Inflammatory macrophage treated with lipopolysaccharide for 4 hours (primary cell): Measurements from ENCODE around the gene TMEM38A.
"Not testable (repeated sequence)": the region's sequence is repeated elsewhere in the genome, so short reads cannot be mapped to it uniquely, and the experiment has no call there.

Source experiments
- DNase-seq: peaks from one replicate; pipeline ENCODE4 v3.0.0-alpha.2; 2020

Gene TMEM38A

DNA sequence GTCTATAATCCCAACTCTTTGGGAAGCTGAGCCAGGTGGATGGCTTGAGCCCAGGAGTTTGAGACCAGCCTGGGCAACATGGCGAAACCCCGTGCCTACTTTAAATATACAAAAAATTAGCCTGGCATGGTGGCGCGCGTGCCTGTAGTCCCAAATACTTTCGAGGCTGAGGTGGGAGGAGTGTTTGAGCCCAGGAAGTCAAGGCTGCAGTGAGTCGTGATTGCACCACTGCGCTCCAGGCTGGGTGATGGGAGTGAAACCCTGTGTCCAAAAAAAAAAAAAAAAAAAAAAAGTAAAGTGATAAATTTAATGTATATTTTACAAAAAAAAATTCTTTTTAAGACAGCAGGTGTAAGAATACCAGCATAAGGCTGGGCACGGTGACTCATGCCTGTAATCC is 17.6 kb downstream of the TMEM38A start:
- no peak for DNase-seq

GRCh38 chr19:16679811-16680210 is 18.9 kb downstream of the TMEM38A start:
- no peak for DNase-seq

DNA sequence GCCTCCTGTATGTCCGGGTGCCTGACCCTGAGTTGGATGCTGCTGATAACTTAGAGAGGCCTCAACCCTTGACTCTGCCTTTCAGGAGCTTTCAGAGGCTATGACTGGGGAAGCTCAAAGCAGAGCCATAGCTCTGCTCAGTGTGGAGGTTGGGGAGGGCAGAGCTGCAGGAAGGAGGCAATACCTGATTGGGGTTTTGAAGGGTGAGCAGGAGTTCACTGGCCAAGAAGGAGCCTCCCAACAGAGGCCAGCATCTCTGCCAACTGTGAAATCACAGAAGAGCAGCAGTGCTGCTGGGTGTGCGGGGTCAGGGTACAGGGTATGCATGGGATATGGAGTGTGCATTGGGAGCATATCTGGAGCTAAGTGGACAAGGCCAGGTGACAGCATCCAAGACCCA is 21.6 kb downstream of the TMEM38A start:
- no peak for DNase-seq

DNA sequence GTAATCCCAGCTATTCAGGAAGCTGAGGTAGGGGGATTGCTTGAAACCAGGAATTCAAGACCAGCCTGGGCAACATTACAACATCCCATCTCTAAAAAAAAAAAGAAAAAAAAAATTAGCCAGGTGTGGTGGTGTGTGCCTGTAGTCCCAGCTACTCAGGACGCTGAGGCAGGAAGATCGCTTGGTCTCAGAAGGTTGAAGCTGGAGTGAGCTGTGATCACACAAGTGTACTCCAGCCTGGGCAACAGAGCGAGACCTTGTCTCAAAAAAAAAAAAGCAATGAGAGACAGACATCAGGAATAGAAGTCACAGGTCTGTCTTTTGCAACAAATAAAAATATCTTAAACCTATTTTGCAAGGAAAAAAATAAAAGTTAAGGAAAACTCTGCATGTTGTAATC is 23.3 kb downstream of the TMEM38A start:
- no peak for DNase-seq

DNA sequence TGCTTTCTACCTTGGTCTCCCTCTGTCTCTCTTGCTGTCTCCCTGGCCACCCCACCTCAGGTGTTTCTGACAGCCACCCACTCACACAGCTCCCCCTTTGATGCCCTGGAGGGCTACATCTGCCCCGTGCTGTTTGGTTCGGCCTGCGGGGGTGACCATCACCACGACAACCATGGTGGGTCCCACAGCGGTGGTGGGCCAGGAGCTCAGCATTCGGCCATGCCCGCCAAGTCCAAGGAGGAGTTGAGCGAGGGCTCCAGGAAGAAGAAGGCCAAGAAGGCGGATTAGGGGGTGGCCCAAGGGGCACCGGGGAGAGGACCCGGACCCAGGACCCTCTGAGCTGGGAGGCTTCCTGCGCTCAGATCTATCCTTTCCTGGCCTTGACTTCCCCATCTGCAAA is 27.1 kb downstream of the TMEM38A start:
- no peak for DNase-seq

DNA sequence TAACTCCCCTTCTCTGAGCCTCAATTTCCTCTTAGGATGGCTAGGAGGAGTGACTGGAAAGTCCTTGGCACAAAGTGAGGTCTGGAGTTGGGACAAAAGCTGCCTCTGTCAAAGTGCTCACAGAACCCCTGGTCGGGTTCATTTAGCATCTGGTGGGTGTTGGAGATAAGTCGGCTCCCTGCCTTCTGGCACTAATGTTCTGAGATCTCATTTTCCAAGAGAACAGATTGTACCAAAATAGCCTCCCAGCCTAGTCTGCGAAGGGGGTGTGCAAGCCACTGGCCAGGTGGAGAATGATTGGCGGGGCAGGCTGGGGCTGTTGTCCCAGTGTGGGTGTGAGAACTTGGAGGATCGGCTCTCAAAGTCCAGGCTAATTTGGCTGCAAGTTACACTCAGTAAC is 38.0 kb downstream of the TMEM38A start:
- DNase-seq, result no peak

DNA sequence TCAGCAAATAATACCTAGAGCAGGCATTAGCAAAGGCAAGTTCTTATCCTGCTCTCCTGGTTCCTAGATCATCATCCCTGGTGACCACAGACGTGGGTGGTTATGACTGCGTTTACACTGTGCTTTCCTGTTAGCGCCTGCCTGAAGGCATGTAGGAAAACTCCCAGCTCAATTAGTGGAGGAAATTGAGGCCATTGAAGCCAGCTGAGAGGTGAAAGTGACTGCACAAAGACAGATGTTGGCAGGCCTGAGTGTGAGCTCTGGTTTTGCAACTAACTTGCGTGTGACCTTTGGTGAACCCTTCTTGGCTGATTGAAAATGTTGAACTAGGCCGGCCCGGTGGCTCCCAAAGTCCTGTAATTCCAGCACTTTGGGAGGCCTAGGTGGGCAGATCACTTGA is 41.2 kb downstream of the TMEM38A start:
- peak; percentile 36 for DNase-seq

DNA sequence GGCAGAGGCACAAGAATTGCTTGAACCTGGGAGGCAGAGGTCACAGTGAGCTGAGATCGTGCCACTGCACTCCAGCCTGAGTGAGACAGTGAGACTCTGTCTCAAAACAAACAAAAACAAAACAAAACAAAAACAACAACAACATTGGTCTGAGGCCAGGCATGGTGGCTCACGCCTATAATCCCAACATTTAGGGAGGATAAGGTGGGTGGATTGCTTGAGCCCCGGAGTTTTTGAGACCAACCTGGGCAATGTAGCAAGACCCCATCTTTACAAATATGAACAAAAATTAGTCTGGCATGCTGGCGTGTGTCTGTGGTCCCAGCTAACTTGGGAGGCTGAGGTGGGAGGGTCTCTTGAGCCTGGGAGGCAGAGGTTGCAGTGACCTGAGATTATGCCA is 42.7 kb downstream of the TMEM38A start:
- no peak for DNase-seq

GRCh38 chr19:16710870-16711269 is 49.9 kb downstream of the TMEM38A start:
- not testable (repeated sequence) for DNase-seq

DNA sequence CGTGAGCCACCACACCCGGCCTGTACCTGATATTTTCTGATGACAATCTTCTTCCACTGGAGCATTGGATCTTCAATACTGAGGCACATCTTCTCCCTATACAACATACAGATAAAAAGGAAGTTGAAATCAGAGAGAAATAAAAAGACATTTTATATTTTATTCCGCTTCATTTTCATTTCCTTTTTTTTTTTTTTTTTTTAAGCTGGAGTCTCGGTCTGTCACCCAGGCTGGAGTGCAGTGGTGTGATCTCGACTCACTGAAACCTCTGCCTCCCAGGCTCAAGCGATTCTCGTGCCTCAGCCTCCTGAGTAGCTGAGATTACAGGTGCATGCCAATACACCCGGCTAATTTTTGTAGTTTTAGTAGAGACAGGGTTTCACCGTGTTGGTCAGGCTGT is 51.4 kb downstream of the TMEM38A start:
- not testable (repeated sequence) for DNase-seq

- peak; percentile 36 for DNase-seq
Observed at GRCh38 chr19:16714702-16715287, 53.9 kb downstream of the TMEM38A start.

DNA sequence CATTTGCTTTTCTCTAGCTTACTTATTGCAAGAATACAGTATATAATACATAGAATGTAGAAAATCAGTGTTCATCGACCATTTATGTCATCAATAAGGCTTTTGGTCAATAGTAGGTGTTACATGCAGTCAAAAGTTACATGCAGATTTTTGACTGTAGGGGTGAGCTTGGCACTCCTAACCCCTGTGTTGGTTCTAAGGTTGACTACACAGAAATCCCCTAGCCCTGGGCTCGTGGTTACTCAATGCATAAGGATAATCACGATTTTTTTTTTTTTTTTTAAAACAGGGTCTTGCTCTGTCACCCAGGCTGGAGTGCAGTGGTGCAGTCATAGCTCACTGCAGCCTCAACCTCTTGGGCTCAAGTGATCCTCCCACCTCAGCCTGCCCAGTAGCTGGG is 54.7 kb downstream of the TMEM38A start:
- DNase-seq, result no peak

- DNase-seq, result peak; percentile 41
Observed at GRCh38 chr19:16721051-16721450, 60.1 kb downstream of the TMEM38A start.

DNA sequence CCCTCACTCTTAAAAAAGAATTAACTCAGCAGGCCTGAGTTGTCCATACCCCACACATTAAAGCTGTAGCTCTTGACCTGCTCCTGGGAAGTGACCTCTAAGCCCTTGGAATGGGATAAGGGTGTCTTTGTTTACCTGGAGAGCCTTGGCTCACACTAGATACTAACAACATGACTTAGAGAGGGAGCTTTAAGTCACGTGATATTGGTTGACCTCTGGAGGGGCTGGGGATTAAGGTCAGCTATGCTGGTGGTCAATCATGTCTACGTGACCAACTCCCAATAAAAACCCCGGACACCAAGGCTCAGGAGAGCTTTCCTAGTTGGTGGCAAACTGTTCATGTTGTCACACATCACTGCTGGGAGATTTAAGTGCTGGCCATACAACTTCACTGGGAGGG is 61.7 kb downstream of the TMEM38A start:
- DNase-seq, result no peak

DNA sequence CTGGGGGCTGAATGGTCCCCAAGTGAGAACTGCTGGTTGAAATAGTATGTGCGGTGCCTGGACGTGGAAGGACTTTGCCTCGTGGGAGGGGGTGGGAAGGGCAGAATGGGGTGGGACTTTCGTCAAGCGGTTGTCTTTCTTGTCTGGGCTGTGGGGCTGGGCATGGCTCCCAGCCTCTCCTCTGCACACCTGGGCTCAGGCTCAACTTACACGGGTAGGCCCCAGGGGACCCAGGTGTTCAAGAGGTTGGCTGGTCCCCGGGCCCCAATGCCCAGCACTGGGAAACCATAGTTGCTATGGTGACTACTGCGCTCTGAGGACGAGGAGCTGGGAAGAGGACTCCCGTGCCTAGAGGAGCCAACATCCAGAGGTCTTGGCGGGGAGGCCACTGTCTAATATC is 66.0 kb downstream of the TMEM38A start:
- no peak for DNase-seq

DNA sequence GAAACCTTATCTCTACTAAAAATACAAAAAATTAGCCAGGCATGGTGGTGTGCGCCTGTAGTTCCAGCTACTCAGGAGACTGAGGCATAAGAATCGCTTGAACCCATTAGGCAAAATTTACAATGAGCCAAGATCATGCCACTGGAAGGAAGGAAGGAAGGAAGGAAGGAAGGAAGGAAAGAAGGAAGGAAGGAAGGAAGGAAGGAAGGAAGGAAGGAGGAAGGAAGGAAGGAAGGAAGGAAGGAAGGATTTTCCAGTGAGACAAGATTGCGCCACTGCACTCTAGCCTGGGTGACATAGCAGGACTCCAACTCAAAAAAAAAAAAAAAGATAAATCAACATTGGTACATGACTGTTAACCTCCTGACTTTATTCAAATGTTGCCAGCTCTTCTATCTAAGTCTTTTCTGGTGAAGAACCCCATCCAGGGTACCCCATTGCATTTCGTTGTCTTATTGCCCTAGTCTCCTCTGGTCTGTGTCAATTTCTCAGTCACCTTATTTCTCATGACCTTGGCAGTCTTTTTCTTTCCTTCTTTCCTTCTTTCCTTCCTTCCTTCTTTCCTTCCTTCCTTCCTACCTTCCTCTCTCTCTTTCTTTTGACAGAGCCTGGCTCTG is 74.8 kb downstream of the TMEM38A start:
- DNase-seq, result not testable (repeated sequence)

GRCh38 chr19:16736709-16737108 is 75.8 kb downstream of the TMEM38A start:
- no peak for DNase-seq

DNA sequence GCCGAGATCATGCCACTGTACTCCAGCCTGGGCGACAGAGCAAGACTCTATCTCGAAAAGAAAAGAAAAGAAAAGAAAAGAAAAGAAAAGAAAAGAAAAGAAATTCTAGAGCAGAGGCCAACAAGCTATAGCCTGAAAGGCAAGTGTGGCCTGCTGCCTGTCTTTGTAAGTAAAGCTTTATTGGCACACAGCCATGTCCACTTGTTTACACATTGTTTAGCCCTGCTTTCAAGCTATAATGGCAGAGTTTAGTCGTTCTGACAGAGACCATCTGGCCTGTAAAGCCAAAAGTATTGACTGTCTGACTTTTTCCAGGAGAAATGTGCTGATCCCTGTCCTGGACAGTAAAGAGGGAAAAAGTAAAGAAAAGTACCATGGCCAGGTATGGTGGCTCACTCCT is 77.0 kb downstream of the TMEM38A start:
- DNase-seq, result no peak

- no peak for DNase-seq
Observed at GRCh38 chr19:16739546-16739945, 78.6 kb downstream of the TMEM38A start.
